ENCODE results near the gene SSBP3.

GRCh38 chr1:54331843-54332463, 74.2 kb downstream of the SSBP3 start:
- no peak for TF ChIP-seq POLR2A (IDR thresholded peaks at IDR 0.05)
- no peak for TF ChIP-seq EP300 (IDR thresholded peaks at IDR 0.05)
- no peak for TF ChIP-seq CTCF (IDR thresholded peaks at IDR 0.05)
- TF ChIP-seq POLR2AphosphoS5 (IDR thresholded peaks at IDR 0.05), result no peak

Data from suprapubic skin (tissue), 4 donors.